Activated CD8-positive, alpha-beta memory T cell treated with anti-CD3 and anti-CD28 coated beads, Interleukin-2, amount 10 ng/mL, durations not matched to agents 7 days and 5 days (primary cell): Measurements from ENCODE around the gene KRTAP4-8. TPM values are rescaled to one million over a fixed set of nuclear protein-coding genes. Genes with fewer than 3 reads are reported as not detected.
"Not testable (repeated sequence)": the region's sequence is repeated elsewhere in the genome, so short reads cannot be mapped to it uniquely, and the experiment has no call there.

ENCODE experiments used
- ATAC-seq: fragments of 150-1000 bp; cut with Tn5 transposase; one replicate; pipeline ENCODE4 v1.10.0; 2021; ENCODE audit warnings: moderate library complexity
- CTCF ChIA-PET: fragments of 350-600 bp; sonication (Branson Sonifier 250); formaldehyde crosslinking; loops from one replicate; lab custom pipeline; 2021; ENCODE audit warnings: antibody characterized with exemption; lab: Charles Lee
- DNase-seq: peaks from one replicate; pipeline ENCODE4 v3.0.0-alpha.2; 2020
- H3K27ac Mint-ChIP-seq: one replicate; pipeline ENCODE4 v1.8.0; 2021; ENCODE audit warnings: mild to moderate bottlenecking, mixed read lengths
- H3K27me3 Mint-ChIP-seq: one replicate; pipeline ENCODE4 v1.8.0; 2021; ENCODE audit warnings: mixed read lengths
- H3K36me3 Mint-ChIP-seq: one replicate; pipeline ENCODE4 v1.8.0; 2021; ENCODE audit warnings: mild to moderate bottlenecking, mixed read lengths
- H3K4me1 Mint-ChIP-seq: one replicate; pipeline ENCODE4 v1.8.0; 2021; ENCODE audit warnings: mixed read lengths
- H3K4me3 Mint-ChIP-seq: one replicate; pipeline ENCODE4 v1.8.0; 2021; ENCODE audit warnings: mild to moderate bottlenecking, moderate library complexity, mixed read lengths
- H3K9me3 Mint-ChIP-seq: one replicate; pipeline ENCODE4 v1.8.0; 2022; ENCODE audit warnings: low read depth, mixed read lengths
- total RNA-seq, 2 experiments: library from RNA; stranded (reverse); gene quantifications; one replicate each; pipeline ENCODE4 v1.2.3, GENCODE V29; 2021

The KRTAP4-8 gene
- total RNA-seq, 2 experiments from 2014 or later: not detected

- H3K4me1 Mint-ChIP-seq, DNase-seq, H3K4me3 Mint-ChIP-seq, CTCF ChIA-PET, H3K9me3 Mint-ChIP-seq, ATAC-seq, H3K27ac Mint-ChIP-seq, H3K36me3 Mint-ChIP-seq: not testable (repeated sequence)
- peaks cover 23% of the 10 kb centered on the region for H3K27me3 Mint-ChIP-seq
Measured at GRCh38 chr17:41099682-41100480, 1.9 kb upstream of the KRTAP4-8 start.

- Mint-ChIP-seq H3K4me1 (no peaks in the 10 kb centered on the region), H3K27ac (no peak overlapping the region), H3K36me3 (no peaks in the 10 kb centered on the region), H3K9me3 (no peaks in the 10 kb centered on the region), H3K4me3 (no peak overlapping the region), H3K27me3 (peaks cover 23% of the 10 kb centered on the region)
- no peak for ATAC-seq
- CTCF ChIA-PET: no interaction called here
- no peak for DNase-seq
Measured at GRCh38 chr17:41098481-41098880, 539 bp upstream of the KRTAP4-8 start.

- DNase-seq: no peak
- Mint-ChIP-seq H3K36me3 (no peaks in the 10 kb centered on the region), H3K27me3 (peaks cover 23% of the 10 kb centered on the region), H3K4me1 (no peaks in the 10 kb centered on the region), H3K9me3 (no peaks in the 10 kb centered on the region), H3K27ac (no peak overlapping the region), H3K4me3 (no peak overlapping the region)
- ATAC-seq: no peak
- CTCF ChIA-PET: no interaction called here
Measured at GRCh38 chr17:41096055-41096454, 1.9 kb downstream of the KRTAP4-8 start.

- not testable (repeated sequence) for H3K9me3 Mint-ChIP-seq, ATAC-seq, H3K4me3 Mint-ChIP-seq, DNase-seq, H3K4me1 Mint-ChIP-seq, H3K27ac Mint-ChIP-seq, H3K36me3 Mint-ChIP-seq
- H3K27me3 Mint-ChIP-seq: peaks cover 17% of the 10 kb centered on the region
- CTCF ChIA-PET: interaction anchor here (0.7 kb wide), 1 partner anchor 241 kb away, joined by 3 read pairs; no protein-coding TSS in a partner anchor
Measured at GRCh38 chr17:41088760-41089352, 9.1 kb downstream of the KRTAP4-8 start.

GRCh38 chr17:41084100-41084856 is 13.7 kb downstream of the KRTAP4-8 start, which contains the start of gene KRTAP4-7:
Gene KRTAP4-7 (plus strand): TSS chr17:41084150. CDS start chr17:41084207, 57 bp downstream.
- H3K9me3 Mint-ChIP-seq, H3K4me3 Mint-ChIP-seq, DNase-seq, ATAC-seq, H3K27ac Mint-ChIP-seq, H3K4me1 Mint-ChIP-seq, H3K36me3 Mint-ChIP-seq, CTCF ChIA-PET: not testable (repeated sequence)
- H3K27me3 Mint-ChIP-seq: peaks cover 15% of the 10 kb centered on the region

- ATAC-seq, H3K9me3 Mint-ChIP-seq, H3K27ac Mint-ChIP-seq, H3K36me3 Mint-ChIP-seq, H3K4me1 Mint-ChIP-seq, DNase-seq, CTCF ChIA-PET, H3K4me3 Mint-ChIP-seq: not testable (repeated sequence)
- H3K27me3 Mint-ChIP-seq: peaks cover 15% of the 10 kb centered on the region
Measured at GRCh38 chr17:41083427-41083826, 14.5 kb downstream of the KRTAP4-8 start.

- CTCF ChIA-PET: no interaction called here
- Mint-ChIP-seq H3K9me3 (no peaks in the 10 kb centered on the region), H3K27ac (no peak overlapping the region), H3K4me3 (no peak overlapping the region), H3K27me3 (peaks cover 15% of the 10 kb centered on the region), H3K4me1 (no peaks in the 10 kb centered on the region), H3K36me3 (no peaks in the 10 kb centered on the region)
- no peak for ATAC-seq
- DNase-seq: no peak
Measured at GRCh38 chr17:41082626-41083025, 15.3 kb downstream of the KRTAP4-8 start.

GRCh38 chr17:41076788-41077187 is 21.2 kb downstream of the KRTAP4-8 start:
- no peak for ATAC-seq
- Mint-ChIP-seq H3K27me3 (peaks cover 24% of the 10 kb centered on the region), H3K9me3 (no peaks in the 10 kb centered on the region), H3K4me1 (no peaks in the 10 kb centered on the region), H3K4me3 (no peak overlapping the region), H3K27ac (no peak overlapping the region), H3K36me3 (no peaks in the 10 kb centered on the region)
- CTCF ChIA-PET: no interaction called here
- no peak for DNase-seq

- Mint-ChIP-seq H3K4me1 (peaks cover 2% of the 10 kb centered on the region), H3K27ac (no peak overlapping the region), H3K4me3 (no peak overlapping the region), H3K36me3 (no peaks in the 10 kb centered on the region), H3K9me3 (no peaks in the 10 kb centered on the region), H3K27me3 (peaks cover 24% of the 10 kb centered on the region)
- DNase-seq: no peak
- no peak for ATAC-seq
- CTCF ChIA-PET: no interaction called here
Measured at GRCh38 chr17:41073676-41074075, 24.3 kb downstream of the KRTAP4-8 start.

- Mint-ChIP-seq H3K4me1 (peaks cover 2% of the 10 kb centered on the region), H3K4me3 (no peak overlapping the region), H3K27ac (no peak overlapping the region), H3K27me3 (peaks cover 21% of the 10 kb centered on the region), H3K36me3 (no peaks in the 10 kb centered on the region), H3K9me3 (no peaks in the 10 kb centered on the region)
- ATAC-seq: no peak
- no peak for DNase-seq
- CTCF ChIA-PET: no interaction called here
Measured at GRCh38 chr17:41071606-41072360, 26.2 kb downstream of the KRTAP4-8 start.

- CTCF ChIA-PET: no interaction called here
- Mint-ChIP-seq H3K36me3 (no peaks in the 10 kb centered on the region), H3K4me1 (peaks cover 7% of the 10 kb centered on the region), H3K4me3 (no peak overlapping the region), H3K27ac (no peak overlapping the region), H3K9me3 (no peaks in the 10 kb centered on the region), H3K27me3 (peaks cover 5% of the 10 kb centered on the region)
- DNase-seq (no peak), ATAC-seq (no peak)
Measured at GRCh38 chr17:41069031-41069430, 28.9 kb downstream of the KRTAP4-8 start.

- H3K36me3 Mint-ChIP-seq: no peaks in the 10 kb centered on the region
- DNase-seq: no peak
- H3K4me3 Mint-ChIP-seq: no peak overlapping the region
- peaks cover 8% of the 10 kb centered on the region for H3K27me3 Mint-ChIP-seq
- ATAC-seq: no peak
- no peak overlapping the region for H3K27ac Mint-ChIP-seq
- CTCF ChIA-PET: no interaction called here
- H3K4me1 Mint-ChIP-seq: peaks cover 7% of the 10 kb centered on the region
- H3K9me3 Mint-ChIP-seq: no peaks in the 10 kb centered on the region
Measured at GRCh38 chr17:41067281-41067680, 30.7 kb downstream of the KRTAP4-8 start.
